ENCODE results near the gene SUSD3. TPM values are rescaled to one million over a fixed set of nuclear protein-coding genes. Genes with fewer than 3 reads are reported as not detected.

SUSD3 gene
- polyA plus RNA-seq, 3 donors, result 10.5 to 24.6 (median 15.7) TPM

DNA sequence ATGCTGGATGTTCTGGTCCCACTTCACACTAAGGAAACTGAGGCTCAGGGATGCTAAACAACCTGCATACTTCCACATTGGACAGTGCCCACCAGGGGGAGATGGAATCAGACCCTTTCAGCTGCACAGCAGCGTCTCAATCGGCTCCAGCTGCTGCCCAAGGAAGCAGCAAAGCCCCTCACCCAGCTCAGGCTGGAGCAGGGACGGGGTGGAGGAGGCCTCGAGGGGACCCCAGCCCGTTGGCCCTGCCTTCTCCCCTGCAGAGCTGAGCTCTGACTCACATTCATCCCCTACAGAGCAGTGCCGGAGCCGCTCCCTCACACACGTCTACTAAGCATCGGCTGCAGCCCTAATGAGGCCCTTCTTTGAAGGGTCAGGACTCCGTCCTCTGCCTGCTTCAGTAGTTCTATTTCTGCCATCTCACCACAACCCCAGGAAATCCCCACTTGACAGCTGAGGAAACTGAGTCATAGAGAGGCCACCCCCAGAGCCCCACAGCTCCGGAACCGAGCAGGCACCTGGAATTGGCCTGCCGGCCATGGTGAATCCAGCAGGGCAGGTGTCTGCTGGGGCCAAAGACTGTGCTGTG, 21.5 kb upstream of the SUSD3 start:
- H3K27ac Mint-ChIP-seq, result peak overlapping the region; percentile 72 to 92 (median 88)
- peaks cover 28% of the 10 kb centered on the region for H3K79me2 ChIP-seq (ENCODE audit: insufficient read depth, low read length)
- peaks cover 0 to 3% of the 10 kb centered on the region in 2 donors for H3K9me3 ChIP-seq (replicated peaks in 1 of 2; ENCODE audit: control insufficient read depth in 1 of 2, insufficient read depth in 1 of 2, low read length in 2 of 2)
- H3K4me3 Mint-ChIP-seq, result peak overlapping the region in 1 of 2 donors; percentile 41
- H3K27me3 Mint-ChIP-seq (ENCODE audit: low read depth in 3 of 3), result no peaks in the 10 kb centered on the region
- no peak overlapping the region for H2AFZ ChIP-seq (ENCODE audit: insufficient read depth, low read depth, low read length, poor library complexity, severe bottlenecking)
- H3K4me1 ChIP-seq (ENCODE audit: control insufficient read depth in 1 of 2, insufficient read depth in 2 of 2, low read length in 2 of 2), result peaks cover 85 to 100% of the 10 kb centered on the region in 2 donors
- H3K36me3 Mint-ChIP-seq, result peaks cover 35 to 54% of the 10 kb centered on the region in 2 donors
- H3K9me3 Mint-ChIP-seq, result no peaks in the 10 kb centered on the region
- H3K4me3 ChIP-seq (replicated peaks in 1 of 3; ENCODE audit: low read depth in 2 of 3, low read length in 3 of 3), result peak overlapping the region in 1 of 3 experiments; percentile 50
- H3K27me3 ChIP-seq (ENCODE audit: control insufficient read depth in 2 of 2, insufficient read depth in 2 of 2, low read length in 2 of 2), result no peaks in the 10 kb centered on the region
- H3K4me1 Mint-ChIP-seq, result peaks cover 93% of the 10 kb centered on the region
- H3K4me2 ChIP-seq (replicated peaks; ENCODE audit: extremely low read depth, low read length, poor library complexity, severe bottlenecking), result peak overlapping the region; percentile 51
- peaks cover 16% of the 10 kb centered on the region for H4K20me1 ChIP-seq (ENCODE audit: insufficient read depth, low read length)
- H3K9ac ChIP-seq (ENCODE audit: insufficient read depth, low read length, poor library complexity, severe bottlenecking), result peak overlapping the region; percentile 40
- intact Hi-C loops (cut with micrococcal nuclease), result loop anchor here in 1 of 2 donors (5.0 kb wide), 1 partner anchor 55 kb away; no protein-coding TSS in a partner anchor
- H3K27ac ChIP-seq (ENCODE audit: low read depth in 1 of 2, low read length in 2 of 2), result peak overlapping the region; percentile 66 to 79
- TF ChIP-seq, protein P1, sequence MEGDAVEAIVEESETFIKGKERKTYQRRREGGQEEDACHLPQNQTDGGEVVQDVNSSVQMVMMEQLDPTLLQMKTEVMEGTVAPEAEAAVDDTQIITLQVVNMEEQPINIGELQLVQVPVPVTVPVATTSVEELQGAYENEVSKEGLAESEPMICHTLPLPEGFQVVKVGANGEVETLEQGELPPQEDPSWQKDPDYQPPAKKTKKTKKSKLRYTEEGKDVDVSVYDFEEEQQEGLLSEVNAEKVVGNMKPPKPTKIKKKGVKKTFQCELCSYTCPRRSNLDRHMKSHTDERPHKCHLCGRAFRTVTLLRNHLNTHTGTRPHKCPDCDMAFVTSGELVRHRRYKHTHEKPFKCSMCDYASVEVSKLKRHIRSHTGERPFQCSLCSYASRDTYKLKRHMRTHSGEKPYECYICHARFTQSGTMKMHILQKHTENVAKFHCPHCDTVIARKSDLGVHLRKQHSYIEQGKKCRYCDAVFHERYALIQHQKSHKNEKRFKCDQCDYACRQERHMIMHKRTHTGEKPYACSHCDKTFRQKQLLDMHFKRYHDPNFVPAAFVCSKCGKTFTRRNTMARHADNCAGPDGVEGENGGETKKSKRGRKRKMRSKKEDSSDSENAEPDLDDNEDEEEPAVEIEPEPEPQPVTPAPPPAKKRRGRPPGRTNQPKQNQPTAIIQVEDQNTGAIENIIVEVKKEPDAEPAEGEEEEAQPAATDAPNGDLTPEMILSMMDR (IDR thresholded peaks at IDR 0.05), result no peak
- peaks cover 40 to 46% of the 10 kb centered on the region in 2 donors for H3K36me3 ChIP-seq (replicated peaks in 1 of 2; ENCODE audit: control insufficient read depth in 1 of 2, insufficient read depth in 2 of 2, low read length in 2 of 2)
- 53% methylated on average over 13 of the region's 13 CpGs for WGBS (ENCODE audit: insufficient coverage)
- DNase-seq, result peak in 2 of 3 donors; percentile 28 to 46

DNA sequence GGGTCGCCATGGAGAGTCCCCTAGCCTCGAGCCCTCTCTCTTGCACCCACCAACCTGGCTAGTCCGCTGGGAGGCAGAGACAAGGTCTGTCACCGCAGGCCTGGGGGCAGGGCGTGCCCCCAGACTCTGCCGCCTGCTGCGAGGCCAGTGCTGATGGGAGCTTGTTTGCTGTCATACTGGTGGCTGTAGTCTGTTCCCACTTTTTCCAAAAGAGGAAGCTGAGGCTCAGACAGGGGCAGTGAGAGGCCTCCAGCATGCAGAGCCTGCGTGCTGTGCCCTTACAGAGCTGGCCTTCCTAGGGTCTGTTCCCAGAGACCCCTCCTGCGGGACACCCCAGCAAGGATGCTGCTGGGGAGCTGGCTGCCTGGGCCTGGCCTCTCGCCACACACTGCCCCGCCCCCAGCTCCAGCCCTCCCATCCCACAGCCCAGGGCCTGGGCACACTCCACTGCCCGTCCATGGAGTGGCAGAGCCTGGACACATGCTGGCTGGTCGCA, 21.0 kb upstream of the SUSD3 start:
- peaks cover 16% of the 10 kb centered on the region for H4K20me1 ChIP-seq (ENCODE audit: insufficient read depth, low read length)
- peaks cover 0 to 3% of the 10 kb centered on the region in 2 donors for H3K9me3 ChIP-seq (replicated peaks in 1 of 2; ENCODE audit: control insufficient read depth in 1 of 2, insufficient read depth in 1 of 2, low read length in 2 of 2)
- TF ChIP-seq, protein P1 (IDR thresholded peaks at IDR 0.05), result no peak
- 13% methylated on average over 10 of the region's 13 CpGs for WGBS (ENCODE audit: insufficient coverage)
- H3K4me2 ChIP-seq (replicated peaks; ENCODE audit: extremely low read depth, low read length, poor library complexity, severe bottlenecking), result peak overlapping the region; percentile 51
- peak; percentile 68 to 78 (median 71) for DNase-seq
- H3K4me1 Mint-ChIP-seq, result peaks cover 90% of the 10 kb centered on the region
- intact Hi-C loops (cut with micrococcal nuclease), result loop anchor here in 1 of 2 donors (5.0 kb wide), 1 partner anchor 55 kb away; no protein-coding TSS in a partner anchor
- H3K36me3 Mint-ChIP-seq, result peaks cover 31 to 50% of the 10 kb centered on the region in 2 donors
- no peaks in the 10 kb centered on the region for H3K9me3 Mint-ChIP-seq
- peaks cover 27% of the 10 kb centered on the region for H3K79me2 ChIP-seq (ENCODE audit: insufficient read depth, low read length)
- peak overlapping the region; percentile 72 to 92 (median 88) for H3K27ac Mint-ChIP-seq
- peak overlapping the region; percentile 40 for H3K9ac ChIP-seq (ENCODE audit: insufficient read depth, low read length, poor library complexity, severe bottlenecking)
- H3K27ac ChIP-seq (ENCODE audit: low read depth in 1 of 2, low read length in 2 of 2), result peak overlapping the region; percentile 66 to 79
- peak overlapping the region in 1 of 2 donors; percentile 30 for H3K4me3 Mint-ChIP-seq
- H2AFZ ChIP-seq (ENCODE audit: insufficient read depth, low read depth, low read length, poor library complexity, severe bottlenecking), result no peak overlapping the region
- H3K4me1 ChIP-seq (ENCODE audit: control insufficient read depth in 1 of 2, insufficient read depth in 2 of 2, low read length in 2 of 2), result peaks cover 80 to 98% of the 10 kb centered on the region in 2 donors
- H3K27me3 ChIP-seq (ENCODE audit: control insufficient read depth in 2 of 2, insufficient read depth in 2 of 2, low read length in 2 of 2), result no peaks in the 10 kb centered on the region
- H3K27me3 Mint-ChIP-seq (ENCODE audit: low read depth in 3 of 3), result no peaks in the 10 kb centered on the region
- peak overlapping the region in 1 of 3 experiments; percentile 50 for H3K4me3 ChIP-seq (replicated peaks in 1 of 3; ENCODE audit: low read depth in 2 of 3, low read length in 3 of 3)
- peaks cover 37 to 45% of the 10 kb centered on the region in 2 donors for H3K36me3 ChIP-seq (replicated peaks in 1 of 2; ENCODE audit: control insufficient read depth in 1 of 2, insufficient read depth in 2 of 2, low read length in 2 of 2)
